Omental fat pad (tissue), 4 donors: ENCODE results near the gene HLA-DOB. TPM values are rescaled to one million over a fixed set of nuclear protein-coding genes. Genes with fewer than 3 reads are reported as not detected.

Experiments
- ATAC-seq: fragments of 150-250 bp; one replicate; pipeline ENCODE4 v1.9.1; 2016; ENCODE audit warnings: mild to moderate bottlenecking, moderate library complexity; ENCODE audit not compliant: low FRiP score
- DNase-seq: peaks from one replicate; pipeline ENCODE4 v3.0.0-alpha.2; 2019; ENCODE audit warnings: low spot score
- total RNA-seq, 4 donors: library from RNA; depleted of rRNA; stranded (reverse); fragments of >200 nt; gene quantifications; one replicate each; pipeline ENCODE4 v1.1.0, GENCODE V29; 2016
- TF ChIP-seq, protein P1 (sequence below), 3 donors: fragments of 450-650 bp; IDR thresholded peaks; one replicate each; pipeline ENCODE4 v1.5.1; 2016 to 2017; ENCODE audit warnings: antibody characterized with exemption in 3 of 3, mild to moderate bottlenecking in 3 of 3, moderate library complexity in 2 of 3

Gene HLA-DOB
- total RNA-seq, 4 donors from 2014 or later: 0.56 to 2.8 (median 1.6) TPM; not detected in 1

GRCh38 chr6:32779036-32779435 lies 37.8 kb downstream of the HLA-DOB start:
- TF ChIP-seq, protein P1, sequence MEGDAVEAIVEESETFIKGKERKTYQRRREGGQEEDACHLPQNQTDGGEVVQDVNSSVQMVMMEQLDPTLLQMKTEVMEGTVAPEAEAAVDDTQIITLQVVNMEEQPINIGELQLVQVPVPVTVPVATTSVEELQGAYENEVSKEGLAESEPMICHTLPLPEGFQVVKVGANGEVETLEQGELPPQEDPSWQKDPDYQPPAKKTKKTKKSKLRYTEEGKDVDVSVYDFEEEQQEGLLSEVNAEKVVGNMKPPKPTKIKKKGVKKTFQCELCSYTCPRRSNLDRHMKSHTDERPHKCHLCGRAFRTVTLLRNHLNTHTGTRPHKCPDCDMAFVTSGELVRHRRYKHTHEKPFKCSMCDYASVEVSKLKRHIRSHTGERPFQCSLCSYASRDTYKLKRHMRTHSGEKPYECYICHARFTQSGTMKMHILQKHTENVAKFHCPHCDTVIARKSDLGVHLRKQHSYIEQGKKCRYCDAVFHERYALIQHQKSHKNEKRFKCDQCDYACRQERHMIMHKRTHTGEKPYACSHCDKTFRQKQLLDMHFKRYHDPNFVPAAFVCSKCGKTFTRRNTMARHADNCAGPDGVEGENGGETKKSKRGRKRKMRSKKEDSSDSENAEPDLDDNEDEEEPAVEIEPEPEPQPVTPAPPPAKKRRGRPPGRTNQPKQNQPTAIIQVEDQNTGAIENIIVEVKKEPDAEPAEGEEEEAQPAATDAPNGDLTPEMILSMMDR (IDR thresholded peaks at IDR 0.05): no peak
- ATAC-seq (no peak), DNase-seq (no peak)

DNA sequence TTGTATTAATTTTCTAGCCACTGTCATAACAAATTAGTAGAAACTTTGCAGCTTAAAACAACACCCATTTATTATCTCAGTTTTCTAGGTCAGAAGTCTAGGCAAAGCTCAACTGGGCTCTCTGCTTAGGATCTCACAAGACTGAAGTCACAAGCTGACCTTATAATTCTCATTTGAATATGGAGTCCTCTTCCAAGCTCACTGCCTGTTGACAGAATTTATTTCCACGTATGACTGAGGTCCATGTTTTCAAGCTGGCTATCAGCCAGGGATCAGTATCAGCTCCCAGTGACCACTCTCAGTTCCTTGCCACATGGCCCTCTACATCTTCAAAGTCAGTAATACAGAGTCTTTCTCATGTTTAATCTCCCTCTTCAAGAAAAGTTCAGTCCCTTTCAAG lies 41.7 kb downstream of the HLA-DOB start:
- no peak for DNase-seq
- no peak for ATAC-seq
- TF ChIP-seq, protein P1 (IDR thresholded peaks at IDR 0.05): no peak

DNA sequence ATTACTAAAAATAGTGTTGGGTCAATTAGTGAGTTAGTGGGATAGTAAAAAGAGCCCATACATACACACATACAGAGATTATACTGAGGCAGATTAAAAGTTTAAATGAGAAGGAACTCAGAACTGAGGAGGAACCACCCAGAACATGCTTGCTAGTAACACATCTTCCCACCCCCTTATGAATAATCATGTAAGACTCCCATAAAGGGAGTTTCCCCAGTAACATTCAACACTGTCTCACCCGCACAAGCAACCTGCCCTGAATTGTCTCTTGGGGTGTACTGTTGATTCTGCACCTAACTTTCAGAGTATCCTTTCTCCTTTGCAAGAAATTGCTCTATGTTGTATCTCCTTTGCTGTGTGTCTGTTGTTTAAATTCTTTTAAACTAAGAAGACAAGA lies 42.4 kb downstream of the HLA-DOB start:
- DNase-seq (no peak), ATAC-seq (no peak)
- TF ChIP-seq, protein P1 (IDR thresholded peaks at IDR 0.05): no peak

DNA sequence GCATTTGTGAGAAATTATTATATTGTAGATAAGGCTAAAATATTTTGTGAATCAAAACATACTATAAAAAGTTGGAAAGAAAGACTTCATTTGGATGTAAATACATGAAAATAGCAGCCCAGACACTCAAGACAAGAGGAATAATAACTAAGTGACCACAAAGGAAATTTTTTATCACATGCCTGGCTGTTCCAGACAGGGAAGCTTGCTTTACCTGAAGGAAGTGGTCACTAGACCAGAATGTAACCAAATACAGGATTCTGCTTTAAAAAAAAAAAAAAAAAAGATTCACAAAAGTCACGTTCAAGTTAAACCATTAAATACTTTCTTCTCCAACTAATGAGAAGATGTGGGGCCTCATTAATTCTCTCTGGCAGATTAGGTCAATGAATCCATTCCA lies 44.1 kb downstream of the HLA-DOB start:
- TF ChIP-seq, protein P1 (IDR thresholded peaks at IDR 0.05): no peak
- no peak for ATAC-seq
- DNase-seq: no peak

GRCh38 chr6:32764048-32764447 lies 52.8 kb downstream of the HLA-DOB start:
- DNase-seq (no peak), ATAC-seq (no peak)
- TF ChIP-seq, protein P1 (IDR thresholded peaks at IDR 0.05): no peak

GRCh38 chr6:32763421-32763820 lies 53.4 kb downstream of the HLA-DOB start, which contains the start of gene HLA-DQB2:
Gene HLA-DQB2 (minus strand): TSS chr6:32763532. CDS start chr6:32763470, 62 bp downstream.
- DNase-seq (no peak), ATAC-seq (no peak)
- TF ChIP-seq, protein P1 (IDR thresholded peaks at IDR 0.05): no peak

Other genes starting within 250 kb of the HLA-DOB start
- 10 to 100 TPM; 52.7 to 99.3 (median 57.4) TPM for gene HLA-DRB1, start 227.2 kb downstream of the HLA-DOB start, total RNA-seq
- 10 to 100 TPM in 1 of 4 donors, 1 to 10 TPM in 3; 1.8 to 14.5 (median 6.8) TPM for gene HLA-DQA1, start 179.6 kb downstream of the HLA-DOB start, total RNA-seq
- gene HLA-DQB1, start 150.3 kb downstream of the HLA-DOB start, total RNA-seq: 1 to 10 TPM; 1.6 to 9.1 (median 2.4) TPM
- gene HLA-DQA2, start 75.6 kb downstream of the HLA-DOB start, total RNA-seq: 1 to 10 TPM in 1 of 4 donors, under 1 TPM in 2, not detected in 1; 0.56 to 2.4 (median 0.96) TPM
- 1 to 10 TPM in 2 of 4 donors, under 1 TPM in 1, not detected in 1; 0.96 to 7.4 (median 2.6) TPM for gene HLA-DQB2, start 53.5 kb downstream of the HLA-DOB start, total RNA-seq
- 10 to 100 TPM; 10.1 to 54.5 (median 20.0) TPM for gene TAP2, start 21.7 kb upstream of the HLA-DOB start, total RNA-seq
- 10 to 100 TPM; 38.5 to 71.2 (median 42.3) TPM for gene PSMB8, start 27.0 kb upstream of the HLA-DOB start, total RNA-seq
- 100 to 1,000 TPM in 1 of 4 donors, 10 to 100 TPM in 3; 30.5 to 128 (median 55.6) TPM for gene TAP1, start 36.7 kb upstream of the HLA-DOB start, total RNA-seq
- 10 to 100 TPM; 22.2 to 84.2 (median 23.8) TPM for gene PSMB9, start 37.2 kb upstream of the HLA-DOB start, total RNA-seq
- gene HLA-DMB, start 124.0 kb upstream of the HLA-DOB start, total RNA-seq: 10 to 100 TPM; 18.4 to 79.6 (median 35.0) TPM
- 10 to 100 TPM; 27.6 to 81.7 (median 55.7) TPM for gene HLA-DMA, start 136.1 kb upstream of the HLA-DOB start, total RNA-seq
- gene BRD2, start 151.6 kb upstream of the HLA-DOB start, total RNA-seq: 100 to 1,000 TPM; 133 to 257 (median 154) TPM
- gene HLA-DOA, start 192.6 kb upstream of the HLA-DOB start, total RNA-seq: 10 to 100 TPM in 2 of 4 donors, 1 to 10 TPM in 2; 1.0 to 20.8 (median 6.8) TPM